NK-92 (cell line): ENCODE measurements around the gene EDC4.
"Not testable (repeated sequence)": the region's sequence is repeated elsewhere in the genome, so short reads cannot be mapped to it uniquely, and the experiment has no call there.

ENCODE experiments used
- DNase-seq: peaks from one replicate; lab custom pipeline; 2025; ENCODE audit not compliant: unreplicated experiment; lab: John Stamatoyannopoulos, UW

Gene EDC4

GRCh38 chr16:67897231-67897630 lies 24.4 kb downstream of the EDC4 start:
- no peak for DNase-seq

GRCh38 chr16:67901734-67902133 lies 28.9 kb downstream of the EDC4 start:
- no peak for DNase-seq

- DNase-seq: no peak
Measured at GRCh38 chr16:67902831-67903230, 30.0 kb downstream of the EDC4 start.

GRCh38 chr16:67907397-67908180 lies 34.7 kb downstream of the EDC4 start:
- DNase-seq: no peak

- no peak for DNase-seq
Measured at GRCh38 chr16:67909056-67909742, 36.3 kb downstream of the EDC4 start.

GRCh38 chr16:67910158-67910557 lies 37.3 kb downstream of the EDC4 start:
- DNase-seq: no peak

- no peak for DNase-seq
Measured at GRCh38 chr16:67914758-67915495, 42.1 kb downstream of the EDC4 start.

GRCh38 chr16:67915496-67915769 lies 42.6 kb downstream of the EDC4 start:
- not testable (repeated sequence) for DNase-seq

GRCh38 chr16:67915831-67916723 lies 43.2 kb downstream of the EDC4 start:
- no peak for DNase-seq

- no peak for DNase-seq
Measured at GRCh38 chr16:67917140-67917851, 44.4 kb downstream of the EDC4 start.

- DNase-seq: no peak
Measured at GRCh38 chr16:67917852-67918236, 45.0 kb downstream of the EDC4 start.

GRCh38 chr16:67919622-67920221 lies 46.9 kb downstream of the EDC4 start:
- DNase-seq: no peak

- DNase-seq: no peak
Measured at GRCh38 chr16:67922221-67922620, 49.4 kb downstream of the EDC4 start.

- no peak for DNase-seq
Measured at GRCh38 chr16:67922740-67923139, 49.9 kb downstream of the EDC4 start.

GRCh38 chr16:67923414-67924116 lies 50.7 kb downstream of the EDC4 start:
- DNase-seq: no peak

- DNase-seq: no peak
Measured at GRCh38 chr16:67924140-67924906, 51.5 kb downstream of the EDC4 start.

- DNase-seq: no peak
Measured at GRCh38 chr16:67926181-67926750, 53.4 kb downstream of the EDC4 start.
